HepG2 (cell line): ENCODE results near the gene NEDD4L. TPM values are rescaled to one million over a fixed set of nuclear protein-coding genes. Genes with fewer than 3 reads are reported as not detected.

ENCODE experiments used
- ARID5B ChIP-seq: IDR thresholded peaks from 2 replicates; pipeline ENCODE4 v1.4.0; 2020; ENCODE audit warnings: mild to moderate bottlenecking, missing genetic modification reagents
- BCL6 ChIP-seq: IDR thresholded peaks from 2 replicates; pipeline ENCODE4 v1.6.1; 2016; ENCODE audit warnings: missing genetic modification reagents, missing compliant biosample characterization
- BHLHE40 ChIP-seq: IDR thresholded peaks from 2 replicates; pipeline ENCODE4 v1.6.1; 2011; ENCODE audit warnings: low read length, improper control_type of control experiment
- EP300 ChIP-seq, 3 experiments: sonication (generic) in 1 of 3; formaldehyde crosslinking in 1 of 3; IDR thresholded peaks; 2 replicates each; pipeline versions ENCODE4 v1.5.1 to v1.6.1; 2011 to 2020; ENCODE audit warnings: low read depth in 2 of 3, low read length in 2 of 3, borderline replicate concordance in 1 of 3, improper control_type of control experiment in 1 of 3, mild to moderate bottlenecking in 1 of 3, missing genetic modification reagents in 1 of 3, moderate library complexity in 1 of 3
- FOXC1 ChIP-seq: sonication (generic); formaldehyde crosslinking; IDR thresholded peaks from 2 replicates; pipeline ENCODE4 v1.8.0; 2022; ENCODE audit warnings: mild to moderate bottlenecking, missing genetic modification reagents, borderline replicate concordance
- GATAD2A ChIP-seq: IDR thresholded peaks from 2 replicates; pipeline ENCODE4 v1.6.1; 2016
- GZF1 ChIP-seq: sonication (generic); formaldehyde crosslinking; IDR thresholded peaks from 2 replicates; pipeline ENCODE4 v1.5.1; 2020; ENCODE audit warnings: mild to moderate bottlenecking, missing genetic modification reagents
- HNF4G ChIP-seq, 2 experiments: sonication (generic) in 1 of 2; formaldehyde crosslinking in 1 of 2; IDR thresholded peaks; 2 replicates each; pipeline versions ENCODE4 v1.4.0 to v1.6.1; 2011 to 2020; ENCODE audit warnings: borderline replicate concordance in 2 of 2, low read depth in 2 of 2, mild to moderate bottlenecking in 2 of 2, low read length in 1 of 2, missing genetic modification reagents in 1 of 2, moderate library complexity in 1 of 2
- MIXL1 ChIP-seq: IDR thresholded peaks from 2 replicates; pipeline ENCODE4 v1.6.1; 2016
- MNT ChIP-seq: fragments of 450-650 bp; IDR thresholded peaks from 2 replicates; pipeline ENCODE4 v1.6.1; 2016
- NFE2 ChIP-seq: sonication (generic); formaldehyde crosslinking; IDR thresholded peaks from 2 replicates; pipeline ENCODE4 v1.4.0; 2020; ENCODE audit warnings: missing genetic modification reagents
- PHF8 ChIP-seq: sonication (generic); formaldehyde crosslinking; IDR thresholded peaks from 2 replicates; pipeline ENCODE4 v1.5.0; 2020; ENCODE audit warnings: missing genetic modification reagents
- PPARG ChIP-seq: conservative IDR thresholded peaks from 2 replicates; pipeline ENCODE4 v1.6.1; 2016; ENCODE audit warnings: missing biosample characterization, missing genetic modification reagents
- TCF7 ChIP-seq: sonication (generic); IDR thresholded peaks from 2 replicates; pipeline ENCODE4 v1.6.1; 2016; ENCODE audit warnings: antibody characterized with exemption, low read depth
- TMF1 ChIP-seq: sonication (generic); formaldehyde crosslinking; IDR thresholded peaks from 2 replicates; pipeline ENCODE4 v1.8.1; 2022; ENCODE audit warnings: low read depth, missing genetic modification reagents
- ZNF710 ChIP-seq: sonication (generic); formaldehyde crosslinking; IDR thresholded peaks from 2 replicates; pipeline ENCODE4 v1.5.0; 2020; ENCODE audit warnings: mild to moderate bottlenecking, missing genetic modification reagents, borderline replicate concordance
- polyA plus RNA-seq, 8 experiments: library from polyadenylated mRNA; depleted of rRNA in 3 of 8; stranded (reverse) in 7 of 8; unstranded in 1 of 8; fragments of >200 nt; fragmentation: Illumina TruSeq in 4 of 8; extraction: Trizol in 4 of 8; gene quantifications; 2 replicates each; pipeline versions ENCODE4 v1.2.1 to v1.2.3, GENCODE V29; 2011 to 2016; ENCODE audit warnings: low read depth in 4 of 8, missing spikeins in 1 of 8, mixed read lengths in 1 of 8; ENCODE audit not compliant: insufficient read depth in 1 of 8
- total RNA-seq, 5 experiments: library from RNA; depleted of rRNA; stranded (reverse); fragments of >200 nt; fragmentation: Illumina TruSeq; extraction: Trizol; gene quantifications; 2 replicates each; pipeline ENCODE4 v1.2.3, GENCODE V29; 2016; ENCODE audit warnings: low read depth in 1 of 5

Gene NEDD4L
- total and polyA plus RNA-seq, 2 of the 13 experiments (the other 11 are each of a cell fraction or from before 2014, with no cell fraction given) = 168 to 390 TPM

GRCh38 chr18:58287353-58288274 lies 243.6 kb downstream of the NEDD4L start (continued):
- TF ChIP-seq ZNF710 (CRISPR knock-in tag) (peak; percentile 66; the same call in 1 of the 2 replicates), BHLHE40 (peak; percentile 88), PPARG (0 out of 2 replicates have a peak, but pooled peaks have one; percentile 13), TCF7 (peak; percentile 14; the same call in 1 of the 2 replicates), HNF4G (IDR thresholded peaks at IDR 0.05; ENCODE audit: borderline replicate concordance, low read depth, low read length) (peak; percentile 27; the same call in 1 of the 2 replicates), HNF4G (CRISPR knock-in tag; IDR thresholded peaks at IDR 0.05; ENCODE audit: borderline replicate concordance, low read depth) (no peak), EP300 (IDR thresholded peaks at IDR 0.05; ENCODE audit: low read depth in 2 of 2, low read length in 2 of 2) (peak in 1 of 2 experiments; percentile 46; a peak in 1 of 4 replicates), EP300 (CRISPR knock-in tag; IDR thresholded peaks at IDR 0.05; ENCODE audit: borderline replicate concordance) (no peak; the same call in 1 of the 2 replicates), MIXL1 (CRISPR knock-in tag) (peak; percentile 30; the same call in 1 of the 2 replicates), GATAD2A (CRISPR knock-in tag) (peak; percentile 64; the same call in 1 of the 2 replicates), FOXC1 (CRISPR knock-in tag) (no peak), PHF8 (CRISPR knock-in tag) (no peak), TMF1 (CRISPR knock-in tag) (no peak), NFE2 (CRISPR knock-in tag) (no peak), ARID5B (CRISPR knock-in tag) (peak; percentile 66), GZF1 (CRISPR knock-in tag) (peak; percentile 95), MNT (peak; percentile 52), BCL6 (CRISPR knock-in tag) (0 out of 2 replicates have a peak, but pooled peaks have one; percentile 16)
